ENCODE results near the gene RIPK3.

- TF ChIP-seq GABPA (IDR thresholded peaks at IDR 0.05 in 1 of 2, conservative IDR thresholded peaks at IDR 0.05 in 1 of 2) (no peak), EGR1 (IDR thresholded peaks at IDR 0.05; ENCODE audit: low read depth in 2 of 2) (no peak), CTCF (IDR thresholded peaks at IDR 0.05; ENCODE audit: low read depth, low read length, missing input control) (no peak), SP1 (IDR thresholded peaks at IDR 0.05) (no peak), RAD21 (IDR thresholded peaks at IDR 0.05) (no peak), REST (IDR thresholded peaks at IDR 0.05) (no peak), MAX (IDR thresholded peaks at IDR 0.05) (no peak), YY1 (IDR thresholded peaks at IDR 0.05) (no peak), ATF3 (IDR thresholded peaks at IDR 0.05) (no peak), FOXA1 (IDR thresholded peaks at IDR 0.05) (no peak), TAF1 (conservative IDR thresholded peaks at IDR 0.05) (no peak), JUND (IDR thresholded peaks at IDR 0.05) (no peak), NR2F2 (IDR thresholded peaks at IDR 0.05) (no peak), ZBTB33 (IDR thresholded peaks at IDR 0.05) (no peak)
Measured at GRCh38 chr14:24388474-24389179, 48.8 kb upstream of the RIPK3 start.

All from liver (tissue), 3 donors.